Measurements from ENCODE around the gene ATRN. TPM values are rescaled to one million over a fixed set of nuclear protein-coding genes. Genes with fewer than 3 reads are reported as not detected.

Gene ATRN
- total and polyA plus RNA-seq, 2 experiments from 2014 or later, result 14.7 to 71.1 TPM

- WGBS (ENCODE audit: low lambda C conversion rate, missing lambda C conversion rate), result 4% methylated on average over 27 of the region's 30 CpGs
- Histone ChIP-seq H4K20me1 (ENCODE audit: insufficient read depth, poor library complexity, severe bottlenecking) (peaks cover 17% of the 10 kb centered on the region), H2AFZ (peak overlapping the region; percentile 90), H3K4me3 (peak overlapping the region; percentile 96), H3K9me2 (replicated peaks; ENCODE audit: insufficient read depth) (no peaks in the 10 kb centered on the region), H3K4me2 (peak overlapping the region; percentile 90), H3K36me3 (replicated peaks; ENCODE audit: insufficient read depth, low read depth) (no peaks in the 10 kb centered on the region), H3K4me1 (ENCODE audit: insufficient read depth) (peaks cover 19% of the 10 kb centered on the region), H3K9me3 (ENCODE audit: low read depth) (no peaks in the 10 kb centered on the region), H3K27ac (peak overlapping the region; percentile 94), H3K27me3 (no peaks in the 10 kb centered on the region), H3K79me2 (peaks cover 55% of the 10 kb centered on the region)
- TF ChIP-seq CTCF (IDR thresholded peaks at IDR 0.05; ENCODE audit: poor library complexity), result no peak
- TF ChIP-seq EZH2 (IDR thresholded peaks at IDR 0.05; ENCODE audit: borderline replicate concordance), result no peak
- no peak for TF ChIP-seq EZH2phosphoT487 (IDR thresholded peaks at IDR 0.05; ENCODE audit: low read depth, severe bottlenecking, unreplicated experiment)
- no peak for DNase-seq (ENCODE audit: low spot score)
These were observed 691 bp downstream of the ATRN start for GRCh38 chr20:3471397-3472021.

- Histone ChIP-seq H2AFZ (peak overlapping the region; percentile 90), H4K20me1 (ENCODE audit: insufficient read depth, poor library complexity, severe bottlenecking) (peaks cover 17% of the 10 kb centered on the region), H3K27ac (peak overlapping the region; percentile 94), H3K9me2 (replicated peaks; ENCODE audit: insufficient read depth) (no peaks in the 10 kb centered on the region), H3K27me3 (no peaks in the 10 kb centered on the region), H3K4me3 (peak overlapping the region; percentile 96), H3K4me2 (peak overlapping the region; percentile 90), H3K4me1 (ENCODE audit: insufficient read depth) (peaks cover 19% of the 10 kb centered on the region), H3K36me3 (replicated peaks; ENCODE audit: insufficient read depth, low read depth) (no peaks in the 10 kb centered on the region), H3K9me3 (ENCODE audit: low read depth) (no peaks in the 10 kb centered on the region), H3K79me2 (peaks cover 57% of the 10 kb centered on the region)
- WGBS (ENCODE audit: low lambda C conversion rate, missing lambda C conversion rate), result 65% methylated on average over 3 of the region's 3 CpGs
- DNase-seq (ENCODE audit: low spot score), result peak; percentile 18
- TF ChIP-seq EZH2 (IDR thresholded peaks at IDR 0.05; ENCODE audit: borderline replicate concordance) (no peak), CTCF (IDR thresholded peaks at IDR 0.05; ENCODE audit: poor library complexity) (no peak), EZH2phosphoT487 (IDR thresholded peaks at IDR 0.05; ENCODE audit: low read depth, severe bottlenecking, unreplicated experiment) (no peak)
These were observed 1.3 kb downstream of the ATRN start for GRCh38 chr20:3472105-3472504.

- Histone ChIP-seq H3K4me2 (peak overlapping the region; percentile 90), H4K20me1 (ENCODE audit: insufficient read depth, poor library complexity, severe bottlenecking) (peaks cover 22% of the 10 kb centered on the region), H3K27me3 (no peaks in the 10 kb centered on the region), H3K27ac (no peak overlapping the region), H3K4me3 (no peak overlapping the region), H3K36me3 (replicated peaks; ENCODE audit: insufficient read depth, low read depth) (no peaks in the 10 kb centered on the region), H3K4me1 (ENCODE audit: insufficient read depth) (peaks cover 25% of the 10 kb centered on the region), H3K79me2 (peaks cover 61% of the 10 kb centered on the region), H3K9me2 (replicated peaks; ENCODE audit: insufficient read depth) (no peaks in the 10 kb centered on the region), H2AFZ (no peak overlapping the region), H3K9me3 (ENCODE audit: low read depth) (no peaks in the 10 kb centered on the region)
- TF ChIP-seq EZH2phosphoT487 (IDR thresholded peaks at IDR 0.05; ENCODE audit: low read depth, severe bottlenecking, unreplicated experiment), result no peak
- no peak for TF ChIP-seq CTCF (IDR thresholded peaks at IDR 0.05; ENCODE audit: poor library complexity)
- TF ChIP-seq EZH2 (IDR thresholded peaks at IDR 0.05; ENCODE audit: borderline replicate concordance), result no peak
- no peak for DNase-seq (ENCODE audit: low spot score)
- WGBS (ENCODE audit: low lambda C conversion rate, missing lambda C conversion rate), result 88% methylated on average over 6 of the region's 6 CpGs
These were observed 2.5 kb downstream of the ATRN start for GRCh38 chr20:3473324-3473723.

Data from hepatocyte (in vitro differentiated cells).